ENCODE measurements around the gene PLXNA4.

PLXNA4 gene

DNA sequence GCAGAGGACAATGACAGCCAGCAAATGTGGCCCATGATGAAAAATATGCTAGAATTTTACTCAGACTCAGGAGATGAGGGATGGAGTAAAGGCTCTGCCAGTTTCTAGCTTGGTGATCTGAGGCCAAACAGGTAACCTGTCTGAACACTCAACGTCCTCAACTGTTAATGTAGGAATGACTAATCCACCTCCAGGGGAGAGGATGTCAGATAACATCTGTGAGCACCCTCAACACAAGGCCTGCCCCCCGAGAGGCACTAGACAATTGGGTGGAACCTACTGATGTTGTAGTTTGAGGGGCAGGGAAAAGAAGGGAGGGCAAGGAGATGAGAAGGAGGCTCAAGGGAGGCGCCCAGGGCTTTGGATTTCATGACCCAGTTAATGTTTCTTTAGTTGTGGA is 445.1 kb downstream of the PLXNA4 start:
- Histone ChIP-seq H3K79me2 (ENCODE audit: insufficient read depth, low read length) (no peaks in the 10 kb centered on the region), H2AFZ (ENCODE audit: low read depth, low read length, severe bottlenecking) (no peak overlapping the region), H3K9me2 (replicated peaks; ENCODE audit: insufficient read depth, low read length) (no peaks in the 10 kb centered on the region), H3K27ac (ENCODE audit: low read depth, low read length) (no peak overlapping the region), H3K27me3 (ENCODE audit: low read length) (no peaks in the 10 kb centered on the region), H3K4me3 (ENCODE audit: insufficient read depth, low read length, poor library complexity, severe bottlenecking) (no peak overlapping the region), H3K36me3 (ENCODE audit: low read length) (no peaks in the 10 kb centered on the region), H3F3A (ENCODE audit: insufficient read depth) (no peaks in the 10 kb centered on the region), H4K20me1 (ENCODE audit: low read depth, low read length) (no peaks in the 10 kb centered on the region), H3K9ac (ENCODE audit: low read length) (no peak overlapping the region), H3K9me3 (ENCODE audit: insufficient read depth, low read length) (no peaks in the 10 kb centered on the region), H3K4me2 (ENCODE audit: low read depth, low read length, poor library complexity, severe bottlenecking) (no peak overlapping the region)
- TF ChIP-seq, protein P1, sequence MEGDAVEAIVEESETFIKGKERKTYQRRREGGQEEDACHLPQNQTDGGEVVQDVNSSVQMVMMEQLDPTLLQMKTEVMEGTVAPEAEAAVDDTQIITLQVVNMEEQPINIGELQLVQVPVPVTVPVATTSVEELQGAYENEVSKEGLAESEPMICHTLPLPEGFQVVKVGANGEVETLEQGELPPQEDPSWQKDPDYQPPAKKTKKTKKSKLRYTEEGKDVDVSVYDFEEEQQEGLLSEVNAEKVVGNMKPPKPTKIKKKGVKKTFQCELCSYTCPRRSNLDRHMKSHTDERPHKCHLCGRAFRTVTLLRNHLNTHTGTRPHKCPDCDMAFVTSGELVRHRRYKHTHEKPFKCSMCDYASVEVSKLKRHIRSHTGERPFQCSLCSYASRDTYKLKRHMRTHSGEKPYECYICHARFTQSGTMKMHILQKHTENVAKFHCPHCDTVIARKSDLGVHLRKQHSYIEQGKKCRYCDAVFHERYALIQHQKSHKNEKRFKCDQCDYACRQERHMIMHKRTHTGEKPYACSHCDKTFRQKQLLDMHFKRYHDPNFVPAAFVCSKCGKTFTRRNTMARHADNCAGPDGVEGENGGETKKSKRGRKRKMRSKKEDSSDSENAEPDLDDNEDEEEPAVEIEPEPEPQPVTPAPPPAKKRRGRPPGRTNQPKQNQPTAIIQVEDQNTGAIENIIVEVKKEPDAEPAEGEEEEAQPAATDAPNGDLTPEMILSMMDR (IDR thresholded peaks at IDR 0.05; ENCODE audit: insufficient read depth, low read length, poor library complexity, severe bottlenecking): no peak
- no peak for TF ChIP-seq EZH2phosphoT487 (conservative IDR thresholded peaks at IDR 0.05; ENCODE audit: low read length)

DNA sequence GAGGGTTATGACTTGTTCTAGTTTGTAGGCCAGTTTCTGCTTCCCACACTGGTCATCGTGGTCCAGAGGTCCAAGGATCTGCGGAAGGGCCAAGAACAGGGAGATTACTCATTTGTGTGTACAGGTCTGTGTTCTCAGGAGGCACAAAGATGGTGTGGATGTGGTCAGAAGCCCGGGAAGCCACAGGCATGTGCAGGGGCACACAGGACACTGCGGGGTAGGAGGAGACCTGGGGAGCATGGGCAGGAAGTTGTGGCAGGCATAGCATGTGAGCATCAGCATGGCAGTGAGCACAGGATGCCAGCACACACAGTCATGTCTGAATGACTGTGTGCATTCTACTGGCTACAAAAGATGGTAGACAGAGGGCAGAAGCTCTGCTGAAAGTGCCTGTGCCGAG is 445.8 kb downstream of the PLXNA4 start:
- Histone ChIP-seq H4K20me1 (ENCODE audit: low read depth, low read length) (no peaks in the 10 kb centered on the region), H3F3A (ENCODE audit: insufficient read depth) (no peaks in the 10 kb centered on the region), H3K9me3 (ENCODE audit: insufficient read depth, low read length) (no peaks in the 10 kb centered on the region), H3K4me3 (ENCODE audit: insufficient read depth, low read length, poor library complexity, severe bottlenecking) (no peak overlapping the region), H3K9ac (ENCODE audit: low read length) (no peak overlapping the region), H3K36me3 (ENCODE audit: low read length) (no peaks in the 10 kb centered on the region), H3K79me2 (ENCODE audit: insufficient read depth, low read length) (no peaks in the 10 kb centered on the region), H3K27me3 (ENCODE audit: low read length) (no peaks in the 10 kb centered on the region), H2AFZ (ENCODE audit: low read depth, low read length, severe bottlenecking) (no peak overlapping the region), H3K9me2 (replicated peaks; ENCODE audit: insufficient read depth, low read length) (no peaks in the 10 kb centered on the region), H3K27ac (ENCODE audit: low read depth, low read length) (no peak overlapping the region), H3K4me2 (ENCODE audit: low read depth, low read length, poor library complexity, severe bottlenecking) (no peak overlapping the region)
- TF ChIP-seq, protein P1 (IDR thresholded peaks at IDR 0.05; ENCODE audit: insufficient read depth, low read length, poor library complexity, severe bottlenecking): no peak
- TF ChIP-seq EZH2phosphoT487 (conservative IDR thresholded peaks at IDR 0.05; ENCODE audit: low read length): no peak

DNA sequence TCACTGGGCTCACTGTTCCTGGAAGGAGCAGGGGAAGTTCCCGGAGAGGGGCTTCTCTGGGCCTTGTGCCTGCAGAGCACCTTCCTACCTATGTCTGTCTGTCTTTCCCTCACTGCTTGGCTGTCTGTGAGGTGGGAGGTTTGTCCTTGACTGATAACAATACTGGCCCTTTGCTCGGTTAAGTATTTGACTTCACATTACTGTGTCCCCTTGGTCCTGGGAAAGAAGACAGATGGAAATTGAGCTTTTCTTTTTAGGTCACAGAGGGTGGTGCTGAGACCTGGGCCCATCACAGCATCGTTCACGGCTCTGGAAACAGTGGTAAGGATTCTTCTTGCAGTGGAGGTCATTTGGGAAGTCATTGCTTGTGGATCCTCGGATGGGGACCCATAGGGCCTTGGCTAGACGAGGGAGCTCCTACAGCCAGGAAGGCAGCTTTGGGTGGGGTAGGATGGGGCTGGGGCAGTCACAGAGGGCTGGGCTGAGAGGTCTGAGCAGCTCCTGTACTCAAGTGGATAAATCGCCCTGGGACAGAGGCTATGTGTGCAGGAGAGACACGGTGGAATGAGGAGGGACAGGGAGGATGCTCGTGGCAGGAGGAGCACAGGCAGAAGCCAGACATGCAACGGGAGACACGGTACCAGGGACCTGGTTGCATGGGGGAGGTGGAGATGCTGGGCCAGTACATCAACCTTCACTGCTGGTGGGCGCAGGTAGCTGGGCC is 450.2 kb downstream of the PLXNA4 start:
- H3K36me3 ChIP-seq (ENCODE audit: low read length): no peaks in the 10 kb centered on the region

More for the DNA sequence above, 450.2 kb downstream of the PLXNA4 start:
- Histone ChIP-seq H3K9ac (ENCODE audit: low read length) (no peak overlapping the region), H3K27me3 (ENCODE audit: low read length) (no peaks in the 10 kb centered on the region), H2AFZ (ENCODE audit: low read depth, low read length, severe bottlenecking) (no peak overlapping the region), H3K9me2 (replicated peaks; ENCODE audit: insufficient read depth, low read length) (no peaks in the 10 kb centered on the region), H3F3A (ENCODE audit: insufficient read depth) (no peaks in the 10 kb centered on the region), H4K20me1 (ENCODE audit: low read depth, low read length) (no peaks in the 10 kb centered on the region), H3K79me2 (ENCODE audit: insufficient read depth, low read length) (no peaks in the 10 kb centered on the region), H3K4me2 (ENCODE audit: low read depth, low read length, poor library complexity, severe bottlenecking) (no peak overlapping the region), H3K27ac (ENCODE audit: low read depth, low read length) (no peak overlapping the region), H3K9me3 (ENCODE audit: insufficient read depth, low read length) (no peaks in the 10 kb centered on the region), H3K4me3 (ENCODE audit: insufficient read depth, low read length, poor library complexity, severe bottlenecking) (no peak overlapping the region)
- TF ChIP-seq EZH2phosphoT487 (conservative IDR thresholded peaks at IDR 0.05; ENCODE audit: low read length): no peak
- TF ChIP-seq, protein P1 (IDR thresholded peaks at IDR 0.05; ENCODE audit: insufficient read depth, low read length, poor library complexity, severe bottlenecking): no peak
